HG03175 (cell line): Measurements from ENCODE around the gene PLK1.
"Not testable (repeated sequence)": the region's sequence is repeated elsewhere in the genome, so short reads cannot be mapped to it uniquely, and the experiment has no call there.

Experiments
- ATAC-seq: cut with Tn5 transposase; IDR thresholded peaks from one replicate; pipeline ENCODE4 v1.9.1; 2021; ENCODE audit warnings: mild to moderate bottlenecking, moderate library complexity; ENCODE audit not compliant: unreplicated experiment

Gene PLK1

DNA sequence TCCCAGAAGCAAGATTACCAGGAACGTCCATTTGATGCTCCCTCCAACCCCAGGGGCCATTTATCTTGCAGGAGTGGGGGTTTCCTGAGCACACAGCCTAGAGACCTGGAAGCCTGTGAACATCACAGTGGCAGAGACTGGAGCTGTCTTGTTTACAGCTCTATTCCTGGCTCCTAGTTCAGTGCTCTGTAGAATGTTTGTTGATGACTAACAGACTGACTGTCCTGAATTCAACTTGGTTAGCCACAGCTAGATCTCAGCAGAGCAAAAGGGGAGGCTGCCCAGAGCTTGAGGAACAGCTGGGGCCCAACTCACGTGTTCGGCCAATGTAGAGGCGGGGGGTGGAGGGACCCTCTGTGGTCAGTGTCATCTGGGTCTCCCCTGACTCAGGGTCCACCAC is 27.8 kb downstream of the PLK1 start:
- ATAC-seq = no peak

DNA sequence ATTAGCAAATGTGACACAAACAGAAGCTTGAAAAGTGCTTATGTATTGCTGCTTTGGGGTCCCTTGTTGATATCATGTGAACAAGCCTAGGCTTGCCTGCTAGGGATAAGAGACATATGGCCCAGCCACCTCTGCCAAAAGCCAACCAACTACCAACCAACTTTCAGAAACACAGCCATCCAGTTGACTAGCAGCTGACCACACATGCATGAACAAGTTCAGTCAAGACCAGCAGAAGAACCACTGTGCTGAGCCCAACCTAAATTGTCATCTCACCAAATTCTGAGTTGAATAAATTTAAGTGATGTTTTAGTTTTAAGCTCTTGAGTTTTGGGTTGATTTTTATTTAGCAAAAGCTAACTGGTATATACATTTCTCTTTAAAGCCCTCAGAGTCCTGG is 30.8 kb downstream of the PLK1 start:
- no peak for ATAC-seq

DNA sequence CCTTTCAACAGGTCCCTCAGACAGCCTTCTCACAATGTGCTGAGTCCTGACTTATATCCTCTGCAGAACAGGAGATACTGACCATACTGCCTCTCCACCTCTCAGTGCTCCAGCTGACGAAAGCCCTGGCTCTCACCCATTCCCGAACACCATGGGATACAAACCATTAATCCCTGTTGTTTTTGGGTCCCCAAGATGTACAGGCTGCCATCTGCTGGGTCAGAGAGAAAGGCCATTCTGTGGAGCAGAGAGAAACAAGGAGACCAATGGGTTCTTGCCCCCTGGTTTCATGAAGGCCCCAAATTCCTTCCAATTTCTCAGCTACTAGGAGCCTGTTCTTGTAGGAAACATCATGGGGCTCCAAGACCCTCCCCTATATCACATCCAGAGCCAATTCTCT is 31.3 kb downstream of the PLK1 start:
- ATAC-seq = no peak

DNA sequence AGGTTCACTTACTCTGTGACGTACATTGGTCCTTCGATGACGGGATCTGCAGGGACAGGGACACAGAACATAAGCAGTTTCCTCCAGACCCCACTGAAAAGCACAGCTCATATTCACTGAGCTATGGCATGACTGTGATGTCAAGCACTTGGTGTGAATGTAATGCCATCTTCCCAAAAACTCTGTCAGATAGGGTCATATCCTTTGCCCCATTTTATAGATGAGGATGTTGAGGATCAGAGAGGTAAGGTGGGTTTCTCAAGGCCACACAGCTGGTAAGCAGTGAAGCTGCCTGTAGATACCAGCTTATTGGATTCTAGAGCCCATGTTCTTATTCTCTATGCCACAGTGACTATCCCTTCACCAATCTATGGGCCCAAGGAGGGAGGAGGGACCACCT is 31.8 kb downstream of the PLK1 start:
- no peak for ATAC-seq

DNA sequence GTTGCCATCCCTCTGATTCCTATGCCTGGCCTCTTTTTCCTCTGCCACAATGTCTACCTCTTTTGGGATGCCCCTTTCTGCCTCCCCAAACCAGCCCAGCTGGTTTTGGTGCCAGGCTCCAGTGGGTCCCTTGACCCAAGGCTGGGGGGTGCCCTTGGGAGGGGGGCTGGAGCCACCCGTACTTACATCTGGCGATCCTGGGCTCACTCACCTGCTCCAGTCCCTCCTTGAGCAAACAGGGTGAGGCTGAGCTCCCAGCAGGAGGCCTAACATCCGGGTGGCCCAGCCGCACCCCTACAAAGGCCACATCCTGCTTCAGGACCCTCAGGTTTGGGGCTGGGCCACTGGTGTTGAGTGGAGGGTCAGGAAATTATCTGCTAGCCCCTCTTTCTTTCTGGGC is 33.1 kb downstream of the PLK1 start:
- no peak for ATAC-seq

DNA sequence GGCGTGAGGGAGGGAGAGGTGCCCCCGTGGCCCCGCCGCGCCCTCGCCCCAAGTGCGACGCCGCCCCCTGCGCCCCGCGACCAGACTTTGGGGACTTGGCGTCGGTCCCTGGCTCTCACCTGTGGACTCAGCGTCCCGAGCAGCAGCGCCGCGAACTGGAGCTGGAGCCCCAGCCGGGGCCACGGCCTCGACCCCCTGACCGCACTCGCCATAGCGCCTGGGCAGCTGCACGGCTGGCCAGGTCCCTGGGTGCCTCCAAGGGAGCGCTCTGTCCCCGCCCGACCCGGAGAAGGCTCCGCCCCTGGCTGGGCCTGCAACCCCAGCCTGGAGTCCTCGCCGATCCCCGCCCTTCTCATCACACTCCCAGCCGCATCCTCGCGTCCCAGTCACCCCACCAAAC is 34.3 kb downstream of the PLK1 start, which contains the start of gene ERN2:
ERN2 (minus strand) TSS at position 247 of the 400 bp plus-strand sequence; CDS start at position 212, 35 bp downstream.
- ATAC-seq = no peak

DNA sequence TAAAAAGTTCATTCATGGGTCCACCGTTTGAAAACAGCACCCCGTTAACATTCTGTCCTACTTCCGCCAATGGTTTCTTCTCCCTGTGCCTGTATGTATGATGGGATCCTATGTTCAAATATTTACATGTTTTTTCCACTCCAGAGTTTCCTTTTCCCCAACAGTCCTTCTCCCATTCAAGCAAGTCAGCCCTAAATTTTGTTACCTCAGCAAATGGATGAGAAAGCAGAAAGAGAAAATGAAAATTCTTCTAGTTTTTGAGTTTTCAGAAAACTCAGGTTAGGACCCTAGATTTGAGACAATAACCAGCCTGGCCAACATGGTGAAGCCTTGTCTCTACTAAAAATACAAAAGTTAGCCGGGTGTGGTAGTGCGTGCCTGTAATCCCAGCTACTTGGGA is 37.8 kb downstream of the PLK1 start:
- no peak for ATAC-seq

DNA sequence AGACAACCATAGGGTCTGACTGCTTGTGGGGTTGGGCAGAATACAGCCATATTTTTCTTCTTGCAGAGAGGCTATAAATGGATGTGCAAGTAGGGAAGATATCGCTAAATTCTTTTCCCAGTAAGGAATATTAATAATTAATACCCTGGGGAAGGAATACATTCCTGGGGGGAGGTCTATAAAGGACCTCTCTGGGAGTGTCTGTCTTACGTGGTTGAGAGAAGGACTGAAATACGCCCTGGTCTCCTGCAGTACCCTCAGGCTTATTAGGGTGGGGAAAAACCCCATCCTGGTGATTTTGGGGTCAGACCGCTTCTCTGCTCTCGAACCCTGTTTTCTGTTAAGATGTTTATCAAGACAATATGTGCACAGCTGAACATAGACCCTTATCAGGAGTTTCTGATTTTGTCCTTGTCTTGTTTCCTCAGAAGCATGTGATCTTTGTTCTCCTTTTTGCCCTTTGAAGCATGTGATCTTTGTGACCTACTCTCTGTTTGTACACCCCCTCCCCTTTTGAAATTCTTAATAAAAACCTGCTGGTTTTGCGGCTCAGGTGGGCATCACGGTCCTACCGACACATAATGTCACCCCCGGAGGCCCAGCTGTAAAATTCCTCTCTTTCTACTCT is 44.0 kb downstream of the PLK1 start:
- not testable (repeated sequence) for ATAC-seq

DNA sequence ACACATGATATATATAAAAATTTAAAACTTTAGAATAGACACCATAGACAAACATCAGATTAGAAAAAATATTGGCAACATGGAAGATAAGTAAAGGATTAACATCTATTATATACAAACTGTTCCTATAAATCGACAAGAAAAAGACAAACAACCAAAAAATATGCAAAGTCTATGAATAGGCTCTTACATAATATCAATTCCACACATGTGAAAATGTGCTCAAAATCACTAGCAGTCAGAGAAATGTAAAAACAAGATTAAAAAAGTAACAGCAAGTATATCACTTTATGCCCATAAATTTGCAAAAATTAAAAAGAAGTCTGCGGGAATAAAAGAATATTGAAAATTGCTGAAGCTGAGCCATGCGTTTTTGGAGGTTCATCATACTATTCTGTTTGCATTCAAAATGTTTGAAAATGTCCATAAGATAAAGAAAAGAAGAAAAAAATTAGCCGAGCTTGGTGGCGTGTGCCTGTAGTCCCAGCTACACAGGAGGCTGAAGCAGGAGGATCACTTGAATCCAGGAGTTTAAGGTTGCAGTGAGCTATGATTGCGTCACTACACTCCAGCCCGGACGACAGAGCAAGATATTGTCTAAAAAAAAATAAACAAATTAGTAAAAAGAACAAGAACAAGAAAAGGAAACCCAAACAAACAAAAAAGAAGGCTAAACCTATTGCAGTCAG is 45.6 kb downstream of the PLK1 start:
- ATAC-seq = no peak

DNA sequence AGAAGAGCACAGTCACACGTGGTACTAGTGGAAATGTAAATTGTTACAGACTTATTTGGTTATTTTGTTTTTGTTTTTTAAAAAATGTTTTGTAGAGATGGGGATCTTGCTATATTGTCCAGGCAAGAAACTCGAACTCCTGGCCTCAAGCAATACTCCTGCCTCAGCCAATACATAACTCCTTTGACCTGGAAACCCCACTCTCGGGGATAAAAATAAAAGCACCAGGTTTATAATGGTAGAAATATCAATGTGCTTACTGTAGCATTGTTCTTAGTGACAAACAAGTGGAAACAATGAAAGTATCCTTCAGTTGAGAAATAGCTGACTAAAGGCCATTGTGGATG is 46.1 kb downstream of the PLK1 start:
- ATAC-seq = no peak

DNA sequence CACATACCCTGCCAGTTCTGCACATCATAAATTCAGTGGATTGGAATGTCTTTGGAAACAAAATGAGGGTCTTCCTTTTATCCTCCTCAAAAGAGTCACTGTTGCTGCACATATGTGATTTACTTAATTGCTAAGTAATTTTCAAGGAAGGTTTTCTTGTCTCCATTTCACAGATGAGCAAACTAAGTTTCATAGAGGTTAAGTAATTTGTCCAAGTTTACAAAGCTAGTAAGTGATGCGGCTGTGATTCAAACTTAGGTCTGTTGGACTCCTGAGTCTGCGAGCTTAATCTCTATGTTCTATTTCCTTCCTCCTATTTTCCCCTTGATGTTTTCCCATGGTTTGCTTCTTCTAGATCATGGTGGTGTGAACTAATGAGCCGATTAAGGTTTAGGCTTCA is 48.0 kb downstream of the PLK1 start:
- ATAC-seq = no peak

DNA sequence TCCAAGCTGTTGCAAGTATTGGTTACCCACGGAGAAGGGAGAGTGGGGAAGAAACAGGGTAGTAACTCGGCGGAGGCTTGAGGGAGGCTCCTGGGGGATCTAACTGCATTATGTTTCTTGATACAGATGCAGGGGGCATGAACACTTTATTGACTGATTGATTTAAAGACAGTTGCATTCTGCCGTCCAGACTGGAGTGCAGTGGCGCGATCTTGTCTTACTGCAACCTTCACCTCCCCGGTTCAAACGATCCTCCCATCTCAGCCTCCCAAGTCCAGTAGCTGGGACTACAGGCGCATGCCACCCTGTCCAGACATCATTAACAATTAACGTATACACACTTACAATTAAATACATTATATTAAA is 49.4 kb downstream of the PLK1 start:
- ATAC-seq = no peak

DNA sequence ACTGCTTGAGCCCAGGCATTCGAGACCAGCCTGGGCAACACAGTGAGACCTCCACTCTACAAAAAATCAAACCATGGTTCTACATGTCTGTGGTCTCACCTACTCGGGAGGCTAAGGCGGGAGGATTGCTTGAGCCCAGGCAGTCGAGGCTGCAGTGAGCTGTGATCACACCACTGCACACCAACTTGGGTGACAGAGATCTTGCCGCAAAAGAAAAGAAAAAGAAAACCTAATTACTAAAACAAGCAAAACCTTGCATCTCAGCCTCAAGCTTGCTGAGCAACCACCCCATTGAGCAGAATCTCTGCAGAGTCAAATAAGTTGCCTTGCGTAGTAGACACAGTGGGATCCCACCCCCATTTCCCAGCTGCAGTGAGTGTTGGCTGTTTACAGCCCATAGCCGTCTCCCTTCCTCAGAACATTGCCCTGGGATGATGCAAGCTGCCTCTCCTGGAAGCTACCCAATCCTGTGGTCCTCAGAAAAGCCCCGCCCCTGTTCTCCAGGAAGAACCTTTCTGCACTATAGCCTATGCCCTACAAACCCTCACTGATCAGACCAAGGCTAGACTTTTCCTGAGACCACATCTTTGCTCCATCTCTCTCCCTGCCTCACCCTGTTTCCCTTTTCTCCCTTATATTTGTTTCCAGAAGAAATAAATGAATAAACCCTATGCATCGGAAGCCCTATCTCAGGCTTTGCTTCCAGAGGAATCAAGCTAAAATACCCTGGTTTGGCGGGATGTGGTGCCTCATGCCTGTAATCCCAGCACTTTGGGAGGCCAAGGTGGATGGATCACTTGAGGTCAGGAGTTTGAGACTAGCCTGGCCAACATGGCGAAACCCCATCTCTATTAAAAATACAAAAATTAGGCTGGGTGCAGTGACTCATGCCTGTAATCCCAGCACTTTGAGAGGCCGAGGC is 51.1 kb downstream of the PLK1 start:
- ATAC-seq = no peak

DNA sequence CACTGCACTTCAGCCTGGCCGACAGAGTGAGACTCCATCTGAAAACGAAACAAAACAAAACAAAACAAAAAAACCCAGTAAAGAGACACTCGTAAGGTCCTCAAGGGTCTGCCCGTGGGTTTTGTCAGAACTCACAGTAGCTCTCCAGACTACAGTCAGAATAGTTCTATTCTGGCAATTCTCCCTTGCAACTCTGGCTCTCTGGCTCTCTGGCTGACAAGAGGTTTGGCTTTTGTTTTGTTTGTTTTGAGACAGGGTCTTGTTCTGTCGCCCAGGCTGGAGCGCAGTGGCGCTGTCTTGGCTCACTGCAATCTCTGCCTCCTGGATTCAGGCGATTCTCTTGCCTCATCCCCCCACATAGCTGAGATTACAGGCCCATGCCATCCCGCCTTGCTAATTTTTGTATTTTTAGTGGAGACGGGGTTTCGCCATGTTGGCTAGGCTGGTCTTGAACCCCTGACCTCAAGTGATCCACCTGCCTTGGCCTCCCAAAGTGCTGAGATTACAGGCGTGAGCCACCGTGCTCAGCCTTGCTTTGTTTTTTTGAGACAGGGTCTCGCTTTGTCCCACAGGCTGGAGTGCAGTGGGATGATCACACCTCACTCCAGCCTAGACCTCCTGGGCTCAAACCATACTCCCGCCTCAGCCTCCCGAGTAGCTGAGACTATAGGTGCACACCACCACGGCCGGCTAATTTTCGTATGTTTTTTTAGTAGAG is 55.6 kb downstream of the PLK1 start:
- ATAC-seq = no peak

DNA sequence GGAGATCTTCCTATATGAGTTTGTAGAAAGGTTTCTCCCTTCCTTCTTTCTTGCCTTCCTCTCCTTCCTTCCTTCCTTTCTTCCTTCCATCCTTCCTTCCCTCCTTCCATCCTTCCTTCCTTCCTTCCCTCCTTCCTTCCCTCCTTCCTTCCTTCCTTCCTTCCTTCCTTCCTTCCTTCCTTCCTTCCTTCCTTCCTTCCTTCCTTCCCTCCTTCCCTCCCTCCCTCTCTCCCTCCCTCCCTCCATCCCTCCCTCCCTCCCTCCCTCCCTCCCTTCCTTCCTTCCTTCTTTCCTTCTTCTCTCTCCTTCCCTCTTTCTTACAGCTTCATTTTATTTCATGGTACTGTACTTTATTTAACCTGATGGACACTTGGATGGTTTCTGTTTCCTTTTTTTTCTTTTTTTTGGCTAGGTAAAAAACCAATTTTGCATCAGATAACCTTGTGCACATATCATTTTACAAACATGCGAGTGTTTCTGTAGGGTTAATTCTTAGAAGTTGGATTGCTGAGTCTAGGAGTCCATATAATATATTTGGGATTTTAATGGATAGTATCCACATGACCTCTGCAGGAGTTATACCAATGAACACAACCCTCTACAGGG is 58.8 kb downstream of the PLK1 start:
- not testable (repeated sequence) for ATAC-seq

DNA sequence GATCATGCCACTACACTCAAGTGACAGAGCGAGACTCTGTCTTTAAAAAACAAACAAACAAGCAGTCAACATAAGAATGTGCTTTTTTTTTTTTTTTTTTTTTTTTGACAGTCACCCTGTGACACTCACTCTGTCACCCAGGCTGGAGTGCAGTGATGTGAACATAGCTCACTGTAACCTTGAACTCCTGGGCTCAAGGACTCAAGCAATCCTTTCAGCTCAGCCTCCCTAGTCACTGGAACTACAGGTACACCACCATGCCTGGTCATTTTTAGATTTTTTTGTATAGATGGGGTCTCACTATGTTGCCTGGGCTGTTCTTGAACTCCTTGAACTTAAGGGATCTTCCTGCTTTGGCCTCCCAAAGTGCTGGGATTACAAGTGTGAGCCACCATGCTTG is 60.8 kb downstream of the PLK1 start:
- ATAC-seq = no peak
